Right lobe of liver (tissue), 6 donors: ENCODE results near the gene MMP25. TPM values are rescaled to one million over a fixed set of nuclear protein-coding genes. Genes with fewer than 3 reads are reported as not detected.
A peak's percentile ranks its signal among the peaks of the same experiment; 100 is the strongest.

Experiments used
- ATAC-seq, 4 donors: fragments of 200-7000 bp; cut with Tn5 transposase; one replicate each; pipeline ENCODE4 v1.9.1; 2020; ENCODE audit warnings: mild to moderate bottlenecking in 4 of 4, moderate library complexity in 4 of 4
- DNase-seq, 3 donors: peaks; one replicate each; pipeline ENCODE4 v3.0.0-alpha.2; 2020
- H3K27ac ChIP-seq, 3 donors: fragments of 200-600 bp; one replicate each; pipeline ENCODE4 v1.8.0; 2022
- H3K27me3 ChIP-seq, 2 donors: fragments of 200-600 bp; one replicate each; pipeline ENCODE4 v1.8.0; 2022
- H3K36me3 ChIP-seq, 4 donors: fragments of 200-600 bp; sonication (generic) in 1 of 4; one replicate each; pipeline versions ENCODE4 v1.5.1 to v1.8.0; 2017 to 2022; ENCODE audit warnings: control low read depth in 1 of 4
- H3K4me1 ChIP-seq, 4 donors: fragments of 200-600 bp; sonication (generic) in 1 of 4; one replicate each; pipeline versions ENCODE4 v1.5.1 to v1.8.0; 2017 to 2022; ENCODE audit warnings: control low read depth in 1 of 4
- H3K4me3 ChIP-seq, 3 donors: fragments of 200-600 bp; one replicate each; pipeline ENCODE4 v1.8.0; 2022
- H3K9me3 ChIP-seq, 4 donors: fragments of 200-600 bp; sonication (generic) in 1 of 4; one replicate each; pipeline versions ENCODE4 v1.5.1 to v1.8.0; 2017 to 2022; ENCODE audit warnings: control low read depth in 1 of 4
- POLR2A ChIP-seq: fragments of 450-650 bp; IDR thresholded peaks from one replicate; pipeline ENCODE4 v1.6.1; 2017; ENCODE audit warnings: antibody characterized with exemption, mild to moderate bottlenecking
- WGBS: methylation state at CpG from one replicate; pipeline ENCODE4 v1.1.6; 2018; ENCODE audit warnings: low coverage, low lambda C conversion rate; ENCODE audit not compliant: insufficient coverage; ENCODE audit errors: missing lambda C conversion rate; 5-methylcytosine and 5-hydroxymethylcytosine counted together
- intact Hi-C, 2 donors: fragments of 100-400 bp; cut with DNase I; formaldehyde crosslinking; loops; one replicate each; pipeline versions ENCODE4 v1.11.2 to v1.14.1; 2022
- small RNA-seq, 2 experiments: library from RNA; depleted of rRNA; stranded (forward); fragments of <200 nt; gene quantifications; one replicate each; pipeline ENCODE3, GENCODE V24; 2016
- total RNA-seq, 6 experiments: library from RNA; depleted of rRNA in 2 of 6; stranded (reverse); fragments of >200 nt in 2 of 6; fragmentation: NEBNext Ultra II Directional in 3 of 6; extraction: Animal tissue kit (Norgen Biotek cat#: 25700) in 3 of 6; gene quantifications; one replicate each; pipeline versions ENCODE4 v1.1.0 to v1.2.4, GENCODE V29; 2016 to 2023
- TF ChIP-seq, protein P1 (sequence below), 4 donors: fragments of 200-600 bp in 3 of 4; fragments of 450-650 bp in 1 of 4; IDR thresholded peaks; one replicate each; pipeline versions ENCODE4 v1.5.1 to v1.8.0; 2016 to 2022; ENCODE audit warnings: antibody characterized with exemption in 4 of 4, mild to moderate bottlenecking in 2 of 4
- donor health status: DM: no; HTN: yes; CAD: no.
- donor health status: DM: no; HTN: no; CAD: no.
- donor health status: DM: no; HTN: no; CAD: no.
- donor health status: DM: no; HTN: yes; CAD: no.
- donor health status: DM: no; HTN: yes; CAD: no.

The MMP25 gene
- total RNA-seq, 6 experiments from 2014 or later = 1.3 to 2.0 (median 1.6) TPM

DNA sequence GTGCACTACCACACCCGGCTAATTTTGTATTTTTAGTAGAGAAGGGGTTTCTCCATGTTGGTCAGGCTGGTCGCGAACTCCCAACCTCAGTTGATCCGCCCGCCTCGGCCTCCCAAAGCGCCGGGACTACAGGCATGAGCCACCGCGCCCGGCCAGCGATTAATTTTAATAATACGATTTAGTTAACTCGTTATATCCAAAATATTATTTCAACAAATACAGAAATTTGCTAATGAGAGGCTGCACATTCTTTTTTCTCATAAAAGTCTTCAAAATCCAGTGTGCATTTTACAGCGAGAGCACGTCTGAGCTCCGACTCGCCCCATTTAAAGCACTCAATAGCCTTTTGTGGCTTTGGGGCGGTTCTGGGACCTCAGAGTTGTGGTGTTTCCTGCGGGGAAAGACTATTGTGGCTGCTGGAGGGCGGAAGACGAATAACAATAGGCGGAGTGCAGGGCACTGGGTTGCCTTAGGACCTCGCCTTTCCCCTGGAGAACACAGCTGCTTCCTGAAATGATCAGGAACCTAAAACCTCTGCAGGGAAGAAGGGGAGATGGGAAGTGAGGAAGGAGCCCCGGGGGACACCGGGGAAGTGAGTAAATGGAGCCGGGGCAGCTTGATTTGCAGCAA, 55.6 kb downstream of the MMP25 start:
- peak in 1 of 3 donors; percentile 51 for DNase-seq
- WGBS = 62% methylated on average over 24 of the region's 27 CpGs
- peak in 2 of 4 donors; percentile 1 to 4 for ATAC-seq

DNA sequence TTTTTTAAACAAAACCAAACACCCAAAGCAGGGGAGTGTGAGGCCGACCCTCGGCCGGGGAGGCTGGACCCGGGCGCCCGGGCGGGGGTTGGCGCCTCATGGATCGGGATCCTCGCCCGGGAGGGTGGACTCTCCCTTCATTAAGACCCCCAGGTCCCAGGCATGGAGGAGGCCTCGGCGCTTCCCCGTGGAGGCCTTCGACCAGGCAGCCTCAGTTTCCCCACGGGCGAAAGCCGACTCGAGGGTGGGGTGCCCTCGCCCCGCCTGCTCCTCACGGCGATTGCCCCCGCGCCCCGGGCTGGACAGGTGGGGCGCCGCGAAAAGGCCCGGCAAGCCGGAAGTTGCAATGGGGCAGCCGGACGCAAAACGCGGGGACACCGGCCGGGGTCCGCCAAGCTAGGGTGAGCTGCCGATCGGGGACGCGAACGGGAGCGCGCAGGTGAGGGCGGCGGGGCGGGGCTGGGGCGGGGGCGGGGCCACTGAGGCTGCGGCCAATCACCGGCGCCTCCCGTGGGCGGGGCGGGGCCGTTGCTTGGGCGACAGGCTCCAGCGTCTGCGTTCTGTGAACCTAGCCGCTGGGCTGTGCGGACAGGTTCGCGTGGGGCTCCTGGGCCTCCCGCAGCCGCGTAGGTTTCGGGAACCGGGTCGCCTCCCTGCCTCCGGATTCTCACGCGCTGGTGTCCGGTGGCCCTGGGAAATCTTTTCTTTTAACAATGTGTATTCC, 60.0 kb downstream of the MMP25 start:
- Histone ChIP-seq H3K27ac (peak overlapping the region; percentile 62 to 85 (median 66)), H3K27me3 (no peaks in the 10 kb centered on the region), H3K4me1 (peaks cover 0 to 6% (median 4%) of the 10 kb centered on the region in 4 donors), H3K4me3 (peak overlapping the region; percentile 63 to 76 (median 64)), H3K9me3 (no peaks in the 10 kb centered on the region), H3K36me3 (no peaks in the 10 kb centered on the region)
- DNase-seq (peak; percentile 94 to 95 (median 94)), ATAC-seq (peak; percentile 97 to 99 (median 98))
- intact Hi-C loops = no loop called here
- 0% methylated on average over 9 of the region's 74 CpGs for WGBS
- TF ChIP-seq, protein P1, sequence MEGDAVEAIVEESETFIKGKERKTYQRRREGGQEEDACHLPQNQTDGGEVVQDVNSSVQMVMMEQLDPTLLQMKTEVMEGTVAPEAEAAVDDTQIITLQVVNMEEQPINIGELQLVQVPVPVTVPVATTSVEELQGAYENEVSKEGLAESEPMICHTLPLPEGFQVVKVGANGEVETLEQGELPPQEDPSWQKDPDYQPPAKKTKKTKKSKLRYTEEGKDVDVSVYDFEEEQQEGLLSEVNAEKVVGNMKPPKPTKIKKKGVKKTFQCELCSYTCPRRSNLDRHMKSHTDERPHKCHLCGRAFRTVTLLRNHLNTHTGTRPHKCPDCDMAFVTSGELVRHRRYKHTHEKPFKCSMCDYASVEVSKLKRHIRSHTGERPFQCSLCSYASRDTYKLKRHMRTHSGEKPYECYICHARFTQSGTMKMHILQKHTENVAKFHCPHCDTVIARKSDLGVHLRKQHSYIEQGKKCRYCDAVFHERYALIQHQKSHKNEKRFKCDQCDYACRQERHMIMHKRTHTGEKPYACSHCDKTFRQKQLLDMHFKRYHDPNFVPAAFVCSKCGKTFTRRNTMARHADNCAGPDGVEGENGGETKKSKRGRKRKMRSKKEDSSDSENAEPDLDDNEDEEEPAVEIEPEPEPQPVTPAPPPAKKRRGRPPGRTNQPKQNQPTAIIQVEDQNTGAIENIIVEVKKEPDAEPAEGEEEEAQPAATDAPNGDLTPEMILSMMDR (IDR thresholded peaks at IDR 0.05) = no peak
- TF ChIP-seq POLR2A = peak; percentile 60

More for the DNA sequence above, 55.6 kb downstream of the MMP25 start:
- no peaks in the 10 kb centered on the region for H3K9me3 ChIP-seq
- peak overlapping the region in 2 of 3 donors; percentile 10 to 28 for H3K27ac ChIP-seq
- peaks cover 0 to 7% (median 4%) of the 10 kb centered on the region in 4 donors for H3K4me1 ChIP-seq
- H3K36me3 ChIP-seq = no peaks in the 10 kb centered on the region
- no peak for TF ChIP-seq POLR2A
- H3K27me3 ChIP-seq = no peaks in the 10 kb centered on the region
- intact Hi-C loops = no loop called here
- no peak overlapping the region for H3K4me3 ChIP-seq

Small RNA genes lying within 50 kb of the gene (small RNA-seq; reads per million reads assigned to genes)
- gene RNU1-22P = 0 reads per million in 2 experiments

Other genes with a start within 250 kb of the MMP25 start
- not detected for gene PRSS41, start 248.1 kb upstream of the MMP25 start, total RNA-seq
- gene PRSS21, start 229.3 kb upstream of the MMP25 start, total RNA-seq = not detected
- gene ZG16B, start 216.3 kb upstream of the MMP25 start, total RNA-seq = 1 to 10 TPM in 1 of 6 experiments, under 1 TPM in 3, not detected in 2; 0.24 to 1.6 (median 0.50) TPM
- gene PRSS22, start 188.4 kb upstream of the MMP25 start, total RNA-seq = 1 to 10 TPM in 2 of 6 experiments, under 1 TPM in 3, not detected in 1; 0.18 to 2.1 (median 0.84) TPM
- gene FLYWCH2, start 163.3 kb upstream of the MMP25 start, total RNA-seq = 10 to 100 TPM in 2 of 6 experiments, 1 to 10 TPM in 4; 3.6 to 18.9 (median 5.6) TPM
- 10 to 100 TPM in 5 of 6 experiments, 1 to 10 TPM in 1; 9.3 to 19.8 (median 15.1) TPM for gene FLYWCH1, start 134.6 kb upstream of the MMP25 start, total RNA-seq
- gene KREMEN2, start 82.3 kb upstream of the MMP25 start, total RNA-seq = not detected
- gene PAQR4, start 77.2 kb upstream of the MMP25 start, total RNA-seq = 1 to 10 TPM in 4 of 6 experiments, under 1 TPM in 2; 0.93 to 6.1 (median 3.3) TPM
- 1 to 10 TPM in 5 of 6 experiments, under 1 TPM in 1; 0.68 to 6.5 (median 1.7) TPM for gene PKMYT1, start 66.1 kb upstream of the MMP25 start, total RNA-seq
- gene CLDN9, start 33.6 kb upstream of the MMP25 start, total RNA-seq = 1 to 10 TPM in 2 of 6 experiments, under 1 TPM in 4; 0.25 to 1.7 (median 0.92) TPM
- gene CLDN6, start 28.4 kb upstream of the MMP25 start, total RNA-seq = 1 to 10 TPM in 1 of 6 experiments, not detected in 5; 2.9 TPM
- gene TNFRSF12A, start 26.2 kb upstream of the MMP25 start, total RNA-seq = 100 to 1,000 TPM in 3 of 6 experiments, 10 to 100 TPM in 1, 1 to 10 TPM in 2; 5.2 to 284 (median 69.4) TPM
- gene HCFC1R1, start 22.6 kb upstream of the MMP25 start, total RNA-seq = 10 to 100 TPM in 5 of 6 experiments, 1 to 10 TPM in 1; 9.7 to 14.6 (median 12.1) TPM
- 10 to 100 TPM in 2 of 6 experiments, 1 to 10 TPM in 4; 7.7 to 15.7 (median 9.7) TPM for gene THOC6, start 22.5 kb upstream of the MMP25 start, total RNA-seq
- under 1 TPM in 5 of 6 experiments, not detected in 1; 0.11 to 0.58 (median 0.48) TPM for gene BICDL2, start 9.6 kb upstream of the MMP25 start, total RNA-seq
- gene IL32, start 19.1 kb downstream of the MMP25 start, total RNA-seq = 1,000 to 10,000 TPM in 2 of 6 experiments, 100 to 1,000 TPM in 4; 204 to 1,268 (median 669) TPM
- not detected for gene ZSCAN10, start 52.7 kb downstream of the MMP25 start, total RNA-seq
- 1 to 10 TPM; 4.0 to 8.4 (median 5.4) TPM for gene ZNF205, start 66.0 kb downstream of the MMP25 start, total RNA-seq
- 1 to 10 TPM; 1.3 to 4.4 (median 1.7) TPM for gene ZNF213, start 88.5 kb downstream of the MMP25 start, total RNA-seq
- not detected for gene OR1F1, start 141.6 kb downstream of the MMP25 start, total RNA-seq
- 1 to 10 TPM; 1.9 to 4.8 (median 3.5) TPM for gene ZNF200, start 188.6 kb downstream of the MMP25 start, total RNA-seq
- 1 to 10 TPM in 3 of 6 experiments, under 1 TPM in 3; 0.66 to 1.7 (median 1.0) TPM for gene MEFV, start 210.1 kb downstream of the MMP25 start, total RNA-seq
- gene ZNF263, start 236.9 kb downstream of the MMP25 start, total RNA-seq = 10 to 100 TPM in 5 of 6 experiments, 1 to 10 TPM in 1; 7.1 to 13.9 (median 11.0) TPM